ENCODE measurements around the gene CPXM2. TPM values are rescaled to one million over a fixed set of nuclear protein-coding genes. Genes with fewer than 3 reads are reported as not detected.

CPXM2 gene
- total RNA-seq, 2 experiments from 2014 or later: not detected

- Mint-ChIP-seq H3K27me3 (no peaks in the 10 kb centered on the region), H3K36me3 (ENCODE audit: low read depth) (no peaks in the 10 kb centered on the region), H3K9me3 (no peaks in the 10 kb centered on the region), H3K4me3 (no peak overlapping the region), H3K4me1 (no peaks in the 10 kb centered on the region), H3K27ac (no peak overlapping the region)
- POLR2A ChIA-PET: no interaction called here
- no peak for DNase-seq
- CTCF ChIA-PET: no interaction called here
These were observed 32.5 kb downstream of the CPXM2 start for GRCh38 chr10:123858907-123859652.

GRCh38 chr10:123858077-123858681 is 33.4 kb downstream of the CPXM2 start:
- no peak overlapping the region for H3K27ac Mint-ChIP-seq
- H3K4me1 Mint-ChIP-seq: no peaks in the 10 kb centered on the region
- H3K36me3 Mint-ChIP-seq (ENCODE audit: low read depth): no peaks in the 10 kb centered on the region
- H3K9me3 Mint-ChIP-seq: no peaks in the 10 kb centered on the region
- DNase-seq: no peak
- no peak overlapping the region for H3K4me3 Mint-ChIP-seq
- CTCF ChIA-PET: no interaction called here
- POLR2A ChIA-PET: no interaction called here
- no peaks in the 10 kb centered on the region for H3K27me3 Mint-ChIP-seq

- POLR2A ChIA-PET: no interaction called here
- no peak for DNase-seq
- no peaks in the 10 kb centered on the region for H3K4me1 Mint-ChIP-seq
- no peak overlapping the region for H3K4me3 Mint-ChIP-seq
- no peaks in the 10 kb centered on the region for H3K27me3 Mint-ChIP-seq
- no peak overlapping the region for H3K27ac Mint-ChIP-seq
- CTCF ChIA-PET: no interaction called here
- H3K9me3 Mint-ChIP-seq: no peaks in the 10 kb centered on the region
- no peaks in the 10 kb centered on the region for H3K36me3 Mint-ChIP-seq (ENCODE audit: low read depth)
These were observed 34.0 kb downstream of the CPXM2 start for GRCh38 chr10:123857616-123858015.

- CTCF ChIA-PET: no interaction called here
These were observed 36.5 kb downstream of the CPXM2 start for GRCh38 chr10:123855008-123855684.

GRCh38 chr10:123854498-123854897 is 37.1 kb downstream of the CPXM2 start:
- no peak for DNase-seq
- no peak overlapping the region for H3K27ac Mint-ChIP-seq
- H3K4me3 Mint-ChIP-seq: no peak overlapping the region
- CTCF ChIA-PET: no interaction called here
- no peaks in the 10 kb centered on the region for H3K27me3 Mint-ChIP-seq
- no peaks in the 10 kb centered on the region for H3K36me3 Mint-ChIP-seq (ENCODE audit: low read depth)
- H3K9me3 Mint-ChIP-seq: no peaks in the 10 kb centered on the region
- H3K4me1 Mint-ChIP-seq: no peaks in the 10 kb centered on the region
- POLR2A ChIA-PET: no interaction called here

More at GRCh38 chr10:123855008-123855684, 36.5 kb downstream of the CPXM2 start:
- Mint-ChIP-seq H3K4me3 (no peak overlapping the region), H3K36me3 (ENCODE audit: low read depth) (no peaks in the 10 kb centered on the region), H3K27me3 (no peaks in the 10 kb centered on the region), H3K4me1 (no peaks in the 10 kb centered on the region), H3K27ac (no peak overlapping the region), H3K9me3 (no peaks in the 10 kb centered on the region)
- POLR2A ChIA-PET: no interaction called here
- no peak for DNase-seq

GRCh38 chr10:123854003-123854402 is 37.6 kb downstream of the CPXM2 start:
- no peak overlapping the region for H3K4me3 Mint-ChIP-seq
- no peaks in the 10 kb centered on the region for H3K9me3 Mint-ChIP-seq
- ChIA-PET CTCF (no interaction called here), POLR2A (no interaction called here)
- H3K27me3 Mint-ChIP-seq: no peaks in the 10 kb centered on the region
- no peaks in the 10 kb centered on the region for H3K36me3 Mint-ChIP-seq (ENCODE audit: low read depth)
- DNase-seq: no peak
- no peaks in the 10 kb centered on the region for H3K4me1 Mint-ChIP-seq
- H3K27ac Mint-ChIP-seq: no peak overlapping the region

GRCh38 chr10:123852411-123852951 is 39.1 kb downstream of the CPXM2 start:
- DNase-seq: no peak
- CTCF ChIA-PET: no interaction called here
- H3K36me3 Mint-ChIP-seq (ENCODE audit: low read depth): no peaks in the 10 kb centered on the region
- H3K27me3 Mint-ChIP-seq: peaks cover 1% of the 10 kb centered on the region
- H3K27ac Mint-ChIP-seq: no peak overlapping the region
- no peaks in the 10 kb centered on the region for H3K4me1 Mint-ChIP-seq
- POLR2A ChIA-PET: no interaction called here
- H3K4me3 Mint-ChIP-seq: no peak overlapping the region
- H3K9me3 Mint-ChIP-seq: no peaks in the 10 kb centered on the region

GRCh38 chr10:123848564-123849457 is 42.8 kb downstream of the CPXM2 start:
- POLR2A ChIA-PET: no interaction called here

GRCh38 chr10:123847686-123848432 is 43.7 kb downstream of the CPXM2 start:
- DNase-seq: no peak
- ChIA-PET CTCF (no interaction called here), POLR2A (no interaction called here)
- no peaks in the 10 kb centered on the region for H3K9me3 Mint-ChIP-seq
- H3K36me3 Mint-ChIP-seq (ENCODE audit: low read depth): no peaks in the 10 kb centered on the region
- no peak overlapping the region for H3K27ac Mint-ChIP-seq
- no peaks in the 10 kb centered on the region for H3K4me1 Mint-ChIP-seq
- no peak overlapping the region for H3K4me3 Mint-ChIP-seq
- peaks cover 7% of the 10 kb centered on the region for H3K27me3 Mint-ChIP-seq

More at GRCh38 chr10:123848564-123849457, 42.8 kb downstream of the CPXM2 start:
- H3K27me3 Mint-ChIP-seq: peaks cover 7% of the 10 kb centered on the region
- H3K36me3 Mint-ChIP-seq (ENCODE audit: low read depth): no peaks in the 10 kb centered on the region
- H3K4me1 Mint-ChIP-seq: no peaks in the 10 kb centered on the region
- no peak for DNase-seq
- H3K4me3 Mint-ChIP-seq: no peak overlapping the region
- CTCF ChIA-PET: interaction anchor here (0.5 kb wide), 1 partner anchor 32 kb away, joined by 3 read pairs; no protein-coding TSS in a partner anchor
- H3K27ac Mint-ChIP-seq: no peak overlapping the region
- H3K9me3 Mint-ChIP-seq: no peaks in the 10 kb centered on the region

- H3K9me3 Mint-ChIP-seq: no peaks in the 10 kb centered on the region
- no peak overlapping the region for H3K4me3 Mint-ChIP-seq
- peaks cover 7% of the 10 kb centered on the region for H3K27me3 Mint-ChIP-seq
- H3K4me1 Mint-ChIP-seq: no peaks in the 10 kb centered on the region
- no peak for DNase-seq
- H3K27ac Mint-ChIP-seq: no peak overlapping the region
- no peaks in the 10 kb centered on the region for H3K36me3 Mint-ChIP-seq (ENCODE audit: low read depth)
- POLR2A ChIA-PET: no interaction called here
- CTCF ChIA-PET: no interaction called here
These were observed 47.8 kb downstream of the CPXM2 start for GRCh38 chr10:123843835-123844234.

GRCh38 chr10:123842692-123843385 is 48.8 kb downstream of the CPXM2 start:
- ChIA-PET POLR2A (no interaction called here), CTCF (no interaction called here)
- no peaks in the 10 kb centered on the region for H3K36me3 Mint-ChIP-seq (ENCODE audit: low read depth)
- no peaks in the 10 kb centered on the region for H3K4me1 Mint-ChIP-seq
- DNase-seq: no peak
- H3K27me3 Mint-ChIP-seq: peaks cover 6% of the 10 kb centered on the region
- H3K9me3 Mint-ChIP-seq: no peaks in the 10 kb centered on the region
- no peak overlapping the region for H3K4me3 Mint-ChIP-seq
- H3K27ac Mint-ChIP-seq: no peak overlapping the region

GRCh38 chr10:123841560-123841959 is 50.0 kb downstream of the CPXM2 start:
- Mint-ChIP-seq H3K27ac (no peak overlapping the region), H3K4me1 (no peaks in the 10 kb centered on the region), H3K4me3 (no peak overlapping the region), H3K27me3 (peaks cover 2% of the 10 kb centered on the region), H3K36me3 (ENCODE audit: low read depth) (no peaks in the 10 kb centered on the region), H3K9me3 (no peaks in the 10 kb centered on the region)
- CTCF ChIA-PET: no interaction called here
- DNase-seq: no peak
- POLR2A ChIA-PET: no interaction called here

Measured in activated CD4-positive, alpha-beta T cell treated with anti-CD3 and anti-CD28 coated beads, Interleukin-2, amount 10 ng/mL, durations not matched to agents 7 days and 5 days (primary cell).